PC-9 (cell line): ENCODE measurements around the gene RHOC. TPM values are rescaled to one million over a fixed set of nuclear protein-coding genes. Genes with fewer than 3 reads are reported as not detected.

ENCODE experiments used
- BruUV-seq: library from RNA; stranded (reverse); fragments of 400-500 nt; replicated peaks from 2 replicates; lab custom pipeline; 2021; lab: Mats Ljungman, UMichigan
- CTCF ChIA-PET: fragments of 300-600 bp; sonication (Branson Sonifier 250); formaldehyde crosslinking; loops from one replicate; lab custom pipeline; 2022; ENCODE audit warnings: antibody characterized with exemption; lab: Charles Lee
- POLR2A ChIA-PET: fragments of 300-600 bp; sonication (Branson Sonifier 250); formaldehyde crosslinking; loops from one replicate; lab custom pipeline; 2022; ENCODE audit warnings: antibody characterized with exemption; ENCODE audit not compliant: unreplicated experiment; lab: Charles Lee
- DNase-seq, 2 experiments: peaks; one replicate each; pipeline versions ENCODE4 v3.0.0 to v3.0.0-alpha.2; 2015 to 2022; ENCODE audit warnings: mixed read lengths in 1 of 2
- H2AFZ ChIP-seq: fragments of 200-600 bp; sonication (generic); 2 replicates; pipeline ENCODE4 v1.8.1; 2017; ENCODE audit warnings: antibody characterized with exemption
- H3F3A ChIP-seq: fragments of 200-600 bp; sonication (generic); 2 replicates; pipeline ENCODE4 v1.8.1; 2017; ENCODE audit warnings: antibody characterized with exemption, mild to moderate bottlenecking, low read depth; ENCODE audit not compliant: insufficient read depth
- H3K27ac ChIP-seq: fragments of 200-600 bp; sonication (generic); 2 replicates; pipeline ENCODE4 v1.6.1; 2016; ENCODE audit warnings: mixed run types
- H3K27me3 ChIP-seq: fragments of 200-600 bp; sonication (generic); 2 replicates; pipeline ENCODE4 v1.6.1; 2016; ENCODE audit warnings: low read depth, mixed run types; ENCODE audit not compliant: insufficient read depth
- H3K36me3 ChIP-seq: fragments of 200-600 bp; sonication (generic); 2 replicates; pipeline ENCODE4 v1.6.1; 2016; ENCODE audit warnings: low read depth, mixed run types
- H3K4me1 ChIP-seq: fragments of 200-600 bp; sonication (generic); replicated peaks from 2 replicates; pipeline ENCODE4 v1.6.1; 2016; ENCODE audit warnings: mixed run types; ENCODE audit not compliant: insufficient read depth
- H3K4me2 ChIP-seq: fragments of 200-600 bp; sonication (generic); 2 replicates; pipeline ENCODE4 v1.6.1; 2017; ENCODE audit warnings: mixed run types
- H3K4me3 ChIP-seq: fragments of 200-600 bp; sonication (generic); 2 replicates; pipeline ENCODE4 v1.6.1; 2016; ENCODE audit warnings: mixed run types
- H3K79me2 ChIP-seq: fragments of 200-600 bp; sonication (generic); 2 replicates; pipeline ENCODE4 v1.6.1; 2017; ENCODE audit warnings: low read depth, mixed run types
- H3K9me2 ChIP-seq: fragments of 200-600 bp; sonication (generic); 2 replicates; pipeline ENCODE4 v1.8.1; 2017; ENCODE audit warnings: mild to moderate bottlenecking; ENCODE audit not compliant: insufficient read depth
- H3K9me3 ChIP-seq: fragments of 200-600 bp; sonication (generic); 2 replicates; pipeline ENCODE4 v1.8.1; 2016; ENCODE audit warnings: low read depth; ENCODE audit not compliant: insufficient read depth
- H4K20me1 ChIP-seq: fragments of 200-600 bp; sonication (generic); 2 replicates; pipeline ENCODE4 v1.8.1; 2017; ENCODE audit not compliant: insufficient read depth
- EZH2 ChIP-seq: fragments of 200-600 bp; sonication (generic); IDR thresholded peaks from 2 replicates; pipeline ENCODE4 v1.8.0; 2017; ENCODE audit warnings: antibody characterized with exemption, low read depth
- intact Hi-C: fragments of 100-400 bp; cut with micrococcal nuclease; formaldehyde crosslinking; loops from one replicate; pipeline ENCODE4 v1.10.0; 2022; ENCODE audit not compliant: unreplicated experiment
- total RNA-seq: library from RNA; stranded (reverse); gene quantifications from 2 replicates; pipeline ENCODE4 v1.2.3, GENCODE V29; 2021
- TF ChIP-seq, protein P1 (sequence below): fragments of 200-600 bp; sonication (generic); conservative IDR thresholded peaks from 2 replicates; pipeline ENCODE4 v1.6.1; 2017; ENCODE audit warnings: mixed run types, antibody characterized with exemption, mild to moderate bottlenecking, moderate library complexity

Gene RHOC
- total RNA-seq, 1 experiment from 2014 or later = 200 TPM

DNA sequence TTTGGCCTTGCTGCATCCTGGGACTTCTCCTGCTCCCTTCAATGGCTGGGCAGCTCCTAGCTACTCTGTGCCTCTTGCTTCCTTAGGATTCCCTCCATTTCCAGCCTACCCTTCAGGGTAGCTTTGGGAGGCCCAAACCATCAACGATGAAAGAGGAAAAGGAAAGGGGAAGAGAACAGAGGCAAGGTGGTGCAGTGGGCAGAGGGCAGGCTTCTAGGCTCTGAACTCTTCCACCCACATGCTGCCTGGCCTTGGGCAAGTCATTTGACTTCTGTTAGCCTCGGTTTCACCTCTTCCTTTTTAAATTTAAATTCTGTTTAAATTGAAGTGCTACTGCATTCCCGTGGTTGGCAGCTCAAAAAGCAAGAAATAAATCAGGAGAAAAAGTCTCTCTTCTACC, 13.9 kb upstream of the RHOC start:
- Histone ChIP-seq H3K4me2 (no peak overlapping the region), H3K9me2 (no peaks in the 10 kb centered on the region), H3K4me1 (peaks cover 4% of the 10 kb centered on the region), H3F3A (peaks cover 12% of the 10 kb centered on the region), H4K20me1 (no peaks in the 10 kb centered on the region), H3K36me3 (no peaks in the 10 kb centered on the region), H3K27ac (no peak overlapping the region), H3K79me2 (no peaks in the 10 kb centered on the region), H2AFZ (no peak overlapping the region), H3K27me3 (no peaks in the 10 kb centered on the region), H3K9me3 (no peaks in the 10 kb centered on the region), H3K4me3 (no peak overlapping the region)
- no TSS peak for BruUV-seq
- CTCF ChIA-PET = interaction anchor here (0.5 to 0.7 kb wide), 4 partner anchors 10 to 348 kb away, joined by 3 to 9 read pairs (median 5); no protein-coding TSS in a partner anchor
- DNase-seq = no peak
- POLR2A ChIA-PET = interaction anchor here (0.7 kb wide), 1 partner anchor 1209 kb away, joined by 6 read pairs; no protein-coding TSS in a partner anchor
- TF ChIP-seq, protein P1, sequence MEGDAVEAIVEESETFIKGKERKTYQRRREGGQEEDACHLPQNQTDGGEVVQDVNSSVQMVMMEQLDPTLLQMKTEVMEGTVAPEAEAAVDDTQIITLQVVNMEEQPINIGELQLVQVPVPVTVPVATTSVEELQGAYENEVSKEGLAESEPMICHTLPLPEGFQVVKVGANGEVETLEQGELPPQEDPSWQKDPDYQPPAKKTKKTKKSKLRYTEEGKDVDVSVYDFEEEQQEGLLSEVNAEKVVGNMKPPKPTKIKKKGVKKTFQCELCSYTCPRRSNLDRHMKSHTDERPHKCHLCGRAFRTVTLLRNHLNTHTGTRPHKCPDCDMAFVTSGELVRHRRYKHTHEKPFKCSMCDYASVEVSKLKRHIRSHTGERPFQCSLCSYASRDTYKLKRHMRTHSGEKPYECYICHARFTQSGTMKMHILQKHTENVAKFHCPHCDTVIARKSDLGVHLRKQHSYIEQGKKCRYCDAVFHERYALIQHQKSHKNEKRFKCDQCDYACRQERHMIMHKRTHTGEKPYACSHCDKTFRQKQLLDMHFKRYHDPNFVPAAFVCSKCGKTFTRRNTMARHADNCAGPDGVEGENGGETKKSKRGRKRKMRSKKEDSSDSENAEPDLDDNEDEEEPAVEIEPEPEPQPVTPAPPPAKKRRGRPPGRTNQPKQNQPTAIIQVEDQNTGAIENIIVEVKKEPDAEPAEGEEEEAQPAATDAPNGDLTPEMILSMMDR = no peak
- no peak for TF ChIP-seq EZH2
- intact Hi-C loops = no loop called here

DNA sequence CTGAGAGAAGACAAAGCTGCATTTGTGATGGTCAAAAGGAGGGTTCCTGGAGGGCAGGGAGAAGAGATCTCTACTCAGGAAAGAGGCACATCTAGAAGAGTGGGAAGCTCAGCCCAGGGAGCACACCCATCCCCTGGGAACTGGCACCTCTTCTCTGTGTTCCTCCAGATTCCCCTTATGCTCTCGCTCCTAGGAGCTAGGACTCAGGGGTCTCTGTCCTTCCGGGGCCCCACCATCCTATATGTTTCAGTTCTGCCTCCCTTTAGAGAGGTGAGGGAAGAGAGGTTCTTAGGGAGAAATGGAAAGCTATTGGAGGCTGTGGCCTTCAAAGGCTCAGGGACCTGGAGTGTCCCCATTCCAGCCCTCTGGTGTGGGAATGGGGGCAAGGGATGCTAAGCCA, 12.8 kb upstream of the RHOC start:
- Histone ChIP-seq H3K4me2 (no peak overlapping the region), H2AFZ (no peak overlapping the region), H3K9me3 (no peaks in the 10 kb centered on the region), H4K20me1 (no peaks in the 10 kb centered on the region), H3F3A (peaks cover 14% of the 10 kb centered on the region), H3K4me1 (peaks cover 6% of the 10 kb centered on the region), H3K27me3 (no peaks in the 10 kb centered on the region), H3K9me2 (no peaks in the 10 kb centered on the region), H3K36me3 (no peaks in the 10 kb centered on the region), H3K4me3 (no peak overlapping the region), H3K79me2 (no peaks in the 10 kb centered on the region), H3K27ac (no peak overlapping the region)
- intact Hi-C loops = loop anchor here (2.0 to 5.0 kb wide), 6 partner anchors 148 to 958 kb away; partner anchors contain the start of genes LRIG2, MAGI3 and SLC16A1
- no peak for DNase-seq
- POLR2A ChIA-PET = no interaction called here
- TF ChIP-seq, protein P1 = no peak
- no peak for TF ChIP-seq EZH2
- CTCF ChIA-PET = interaction anchor here (1.9 to 2.3 kb wide), 2 partner anchors 86 to 354 kb away, joined by 10 to 15 read pairs; partner anchors contain the start of gene LRIG2
- no TSS peak for BruUV-seq

DNA sequence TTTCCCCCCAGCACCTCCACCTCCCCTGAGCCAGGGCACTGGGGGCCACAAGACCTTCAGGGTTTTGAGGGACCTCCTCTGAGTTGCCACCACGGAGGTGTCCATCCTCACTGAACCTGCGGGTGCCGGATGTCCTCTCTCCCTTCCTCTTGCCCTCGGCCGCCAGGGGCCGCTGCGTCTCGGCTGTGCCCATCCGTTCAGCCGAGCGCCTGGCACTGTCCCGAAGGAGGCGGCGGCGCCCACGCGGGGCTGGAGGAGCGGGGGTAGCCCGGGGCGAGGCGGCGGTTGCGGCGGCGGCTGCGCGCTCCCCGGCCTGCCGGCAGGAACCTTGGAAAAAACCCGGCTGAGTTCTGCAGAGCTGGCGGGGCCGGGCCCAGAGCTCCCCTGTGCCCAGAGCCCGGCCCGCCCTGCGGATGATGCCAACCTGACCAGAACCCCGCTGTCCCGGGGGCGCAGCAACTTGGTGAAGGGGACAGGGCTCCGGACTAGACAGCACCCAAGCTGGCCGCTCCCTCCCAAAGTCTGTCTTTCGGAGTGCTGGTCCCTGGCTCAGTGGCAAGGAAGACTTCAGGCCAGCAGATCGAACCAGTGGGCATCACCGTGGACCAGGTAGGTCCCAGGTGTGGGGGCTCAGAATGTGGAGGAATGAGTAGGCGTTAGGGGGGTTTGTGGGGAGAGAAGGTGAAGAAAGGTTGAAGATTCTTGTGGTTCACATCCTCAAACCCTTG, 11.9 kb upstream of the RHOC start:
- intact Hi-C loops = loop anchor here (1.0 to 5.0 kb wide), 7 partner anchors 85 to 958 kb away; partner anchors contain the start of genes LRIG2, MAGI3 and SLC16A1
- DNase-seq = peak; percentile 55 to 78
- POLR2A ChIA-PET = no interaction called here
- Histone ChIP-seq H3K9me2 (no peaks in the 10 kb centered on the region), H3F3A (peaks cover 14% of the 10 kb centered on the region), H3K79me2 (no peaks in the 10 kb centered on the region), H3K4me2 (peak overlapping the region; percentile 81), H3K9me3 (no peaks in the 10 kb centered on the region), H3K27ac (no peak overlapping the region), H3K4me1 (peaks cover 13% of the 10 kb centered on the region), H3K4me3 (peak overlapping the region; percentile 42; the same call in 1 of the 2 replicates), H3K36me3 (no peaks in the 10 kb centered on the region), H4K20me1 (no peaks in the 10 kb centered on the region), H2AFZ (peak overlapping the region; percentile 78; the same call in 1 of the 2 replicates), H3K27me3 (no peaks in the 10 kb centered on the region)
- BruUV-seq = no TSS peak
- CTCF ChIA-PET = interaction anchor here (0.5 to 2.3 kb wide), 5 partner anchors 16 to 355 kb away, joined by 3 to 18 read pairs (median 10); partner anchors contain the start of gene LRIG2
- no peak for TF ChIP-seq EZH2
- TF ChIP-seq, protein P1 = peak; percentile 93
